Neural crest cell (in vitro differentiated cells): Measurements from ENCODE around the gene TXNDC11. TPM values are rescaled to one million over a fixed set of nuclear protein-coding genes. Genes with fewer than 3 reads are reported as not detected.

ENCODE experiments used
- DNase-seq: peaks from one replicate; pipeline ENCODE4 v3.0.0; 2021; ENCODE audit warnings: low read depth, mixed read lengths, low spot score
- H3K27ac Mint-ChIP-seq: one replicate; pipeline ENCODE4 v1.8.0; 2021; ENCODE audit warnings: mild to moderate bottlenecking, mixed read lengths; ENCODE audit not compliant: unreplicated experiment
- H3K27me3 Mint-ChIP-seq: 2 replicates; pipeline ENCODE4 v1.8.0; 2021; ENCODE audit warnings: low read depth, mild to moderate bottlenecking, mixed read lengths
- H3K36me3 Mint-ChIP-seq: 2 replicates; pipeline ENCODE4 v1.8.0; 2021; ENCODE audit warnings: low read depth, mild to moderate bottlenecking, mixed read lengths
- H3K4me1 Mint-ChIP-seq: 2 replicates; pipeline ENCODE4 v1.8.0; 2021; ENCODE audit warnings: mixed read lengths
- H3K4me3 Mint-ChIP-seq: one replicate; pipeline ENCODE4 v1.8.0; 2021; ENCODE audit warnings: mild to moderate bottlenecking, mixed read lengths
- H3K9me3 Mint-ChIP-seq: 2 replicates; pipeline ENCODE4 v1.8.0; 2021; ENCODE audit warnings: mixed read lengths
- total RNA-seq: library from RNA; stranded (reverse); gene quantifications from 2 replicates; pipeline ENCODE4 v1.2.1, GENCODE V29; 2021
- TF ChIP-seq, protein P1 (sequence below): fragments of 200-600 bp; sonication (generic); conservative IDR thresholded peaks from 2 replicates; pipeline ENCODE4 v1.5.0; 2021; ENCODE audit warnings: antibody characterized with exemption, mild to moderate bottlenecking

The TXNDC11 gene
- total RNA-seq, 1 donor from 2014 or later, result 16.9 TPM

DNA sequence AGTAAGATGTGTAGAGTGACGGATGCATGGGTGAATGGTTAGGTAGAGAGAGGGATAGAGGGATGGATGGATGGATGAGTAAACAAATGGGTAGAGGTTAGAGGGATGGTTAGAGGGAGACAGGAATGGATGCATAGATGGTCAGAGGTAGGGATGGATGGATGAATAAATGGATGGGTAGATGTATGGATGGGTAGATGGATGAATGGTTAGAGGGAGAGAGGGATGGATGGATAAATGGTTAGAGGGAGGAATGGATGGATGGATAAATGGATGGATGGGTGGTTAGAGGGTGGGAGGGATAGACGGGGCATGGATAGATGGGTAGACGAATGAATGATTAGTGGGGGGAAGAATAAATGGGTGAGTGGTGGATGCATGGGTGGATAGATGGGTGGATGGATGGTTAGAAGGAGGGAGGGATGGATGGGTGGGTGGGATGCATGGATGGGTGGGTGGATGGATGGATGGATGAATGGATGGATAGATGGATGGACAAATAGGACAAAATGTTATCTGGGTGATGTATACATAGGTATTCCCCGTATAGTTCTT, 103.6 kb downstream of the TXNDC11 start:
- Mint-ChIP-seq H3K36me3 (no peaks in the 10 kb centered on the region), H3K9me3 (no peaks in the 10 kb centered on the region), H3K4me1 (peaks cover 18% of the 10 kb centered on the region), H3K27me3 (no peaks in the 10 kb centered on the region), H3K4me3 (no peak overlapping the region), H3K27ac (no peak overlapping the region)
- TF ChIP-seq, protein P1, sequence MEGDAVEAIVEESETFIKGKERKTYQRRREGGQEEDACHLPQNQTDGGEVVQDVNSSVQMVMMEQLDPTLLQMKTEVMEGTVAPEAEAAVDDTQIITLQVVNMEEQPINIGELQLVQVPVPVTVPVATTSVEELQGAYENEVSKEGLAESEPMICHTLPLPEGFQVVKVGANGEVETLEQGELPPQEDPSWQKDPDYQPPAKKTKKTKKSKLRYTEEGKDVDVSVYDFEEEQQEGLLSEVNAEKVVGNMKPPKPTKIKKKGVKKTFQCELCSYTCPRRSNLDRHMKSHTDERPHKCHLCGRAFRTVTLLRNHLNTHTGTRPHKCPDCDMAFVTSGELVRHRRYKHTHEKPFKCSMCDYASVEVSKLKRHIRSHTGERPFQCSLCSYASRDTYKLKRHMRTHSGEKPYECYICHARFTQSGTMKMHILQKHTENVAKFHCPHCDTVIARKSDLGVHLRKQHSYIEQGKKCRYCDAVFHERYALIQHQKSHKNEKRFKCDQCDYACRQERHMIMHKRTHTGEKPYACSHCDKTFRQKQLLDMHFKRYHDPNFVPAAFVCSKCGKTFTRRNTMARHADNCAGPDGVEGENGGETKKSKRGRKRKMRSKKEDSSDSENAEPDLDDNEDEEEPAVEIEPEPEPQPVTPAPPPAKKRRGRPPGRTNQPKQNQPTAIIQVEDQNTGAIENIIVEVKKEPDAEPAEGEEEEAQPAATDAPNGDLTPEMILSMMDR, result no peak
- no peak for DNase-seq

DNA sequence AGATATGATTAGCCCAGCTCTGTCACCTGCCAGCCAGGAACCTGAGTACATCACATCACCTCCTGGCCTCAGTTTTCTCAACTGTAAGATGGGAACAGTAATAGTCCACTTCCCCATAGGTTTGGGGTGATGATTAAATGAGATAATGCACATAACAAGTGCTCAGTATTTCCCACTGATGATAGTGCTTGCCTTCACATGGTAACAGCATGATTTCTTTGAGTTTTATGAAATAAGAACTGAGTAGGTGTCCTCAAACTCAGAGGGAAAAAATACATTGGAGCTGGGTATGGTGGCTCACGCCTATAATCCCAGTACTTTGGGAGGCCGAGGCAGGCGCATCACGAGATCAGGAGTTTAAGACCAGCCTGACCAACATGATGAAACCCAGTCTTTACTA, 104.5 kb downstream of the TXNDC11 start:
- TF ChIP-seq, protein P1, result no peak
- H3K36me3 Mint-ChIP-seq, result no peaks in the 10 kb centered on the region
- H3K4me1 Mint-ChIP-seq, result peaks cover 23% of the 10 kb centered on the region
- H3K27me3 Mint-ChIP-seq, result no peaks in the 10 kb centered on the region
- H3K27ac Mint-ChIP-seq, result no peak overlapping the region
- no peak for DNase-seq
- H3K9me3 Mint-ChIP-seq, result no peaks in the 10 kb centered on the region
- no peak overlapping the region for H3K4me3 Mint-ChIP-seq

DNA sequence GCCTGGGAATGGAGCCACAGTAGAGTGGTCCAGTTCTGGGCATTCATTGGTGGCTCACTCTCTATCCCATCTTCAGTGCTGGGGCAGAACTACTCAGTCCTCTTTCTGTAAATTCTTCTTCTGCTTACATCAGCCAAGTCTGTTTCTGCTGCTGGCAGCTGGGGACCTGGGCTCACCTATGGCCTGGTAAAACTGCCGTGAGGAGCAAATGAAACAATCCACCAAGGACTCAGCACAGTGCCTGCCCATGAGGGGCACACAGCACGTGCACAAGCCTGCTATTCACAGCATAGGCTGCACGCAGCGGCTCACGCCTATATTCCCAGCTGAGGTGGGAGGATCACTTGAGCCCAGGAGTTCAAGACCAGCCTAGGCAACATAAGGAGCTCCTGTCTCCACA, 105.3 kb downstream of the TXNDC11 start:
- TF ChIP-seq, protein P1, result no peak
- no peaks in the 10 kb centered on the region for H3K27me3 Mint-ChIP-seq
- peaks cover 27% of the 10 kb centered on the region for H3K4me1 Mint-ChIP-seq
- H3K27ac Mint-ChIP-seq, result no peak overlapping the region
- H3K36me3 Mint-ChIP-seq, result no peaks in the 10 kb centered on the region
- no peaks in the 10 kb centered on the region for H3K9me3 Mint-ChIP-seq
- DNase-seq, result no peak
- no peak overlapping the region for H3K4me3 Mint-ChIP-seq

DNA sequence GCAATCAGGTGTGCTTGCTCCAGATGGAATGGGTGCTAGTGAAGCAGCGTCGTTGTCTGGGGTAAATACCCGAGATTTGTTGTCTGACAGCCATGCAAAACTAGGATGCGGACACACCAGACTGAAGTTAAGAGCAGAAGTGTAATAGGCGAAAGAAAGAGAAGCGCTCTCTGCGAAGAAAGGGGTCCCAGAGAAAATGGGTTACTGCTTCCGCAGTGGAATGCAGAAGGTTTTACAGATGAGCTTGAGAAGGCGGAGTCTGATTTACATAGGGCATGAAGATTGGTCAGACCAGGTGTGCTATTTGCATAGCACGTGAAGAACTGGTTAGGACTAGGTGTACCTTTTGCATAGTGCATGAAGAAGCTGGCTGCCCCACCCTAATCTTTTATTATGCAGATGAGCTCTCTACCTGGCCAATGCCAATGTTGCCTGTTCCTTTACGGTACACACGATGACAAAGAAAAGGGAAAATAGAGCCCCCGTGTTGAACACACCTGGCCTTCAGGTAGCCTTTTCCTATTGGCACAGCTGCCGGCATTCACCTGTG, 106.4 kb downstream of the TXNDC11 start:
- no peak overlapping the region for H3K27ac Mint-ChIP-seq
- TF ChIP-seq, protein P1, result no peak
- H3K27me3 Mint-ChIP-seq, result no peaks in the 10 kb centered on the region
- no peak overlapping the region for H3K4me3 Mint-ChIP-seq
- DNase-seq, result no peak
- H3K4me1 Mint-ChIP-seq, result peaks cover 29% of the 10 kb centered on the region
- no peaks in the 10 kb centered on the region for H3K36me3 Mint-ChIP-seq
- no peaks in the 10 kb centered on the region for H3K9me3 Mint-ChIP-seq

DNA sequence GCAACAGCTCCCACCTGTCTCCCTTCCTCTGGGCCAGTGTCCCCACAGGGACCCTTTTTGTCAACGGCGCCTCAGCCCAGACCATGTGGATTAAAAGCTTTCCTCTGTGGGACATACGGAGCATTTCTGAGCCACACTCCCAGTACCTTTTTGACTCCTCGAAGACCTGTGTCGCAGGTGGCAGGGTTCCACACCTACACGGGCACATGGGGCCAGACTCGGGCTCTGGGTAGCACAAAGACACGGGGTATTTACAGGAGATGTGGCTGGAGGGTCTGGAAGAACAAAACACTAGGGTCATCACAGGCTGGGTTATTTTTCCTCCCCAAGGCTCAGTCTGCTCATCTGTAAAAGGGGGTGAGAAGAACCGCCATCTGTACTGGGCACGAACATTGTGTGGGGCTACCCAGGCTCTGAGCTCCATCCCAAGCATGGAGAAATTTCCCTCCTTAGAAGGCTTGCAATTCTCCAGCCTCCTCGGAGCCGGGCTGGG, 106.9 kb downstream of the TXNDC11 start:
- DNase-seq, result no peak
- Mint-ChIP-seq H3K9me3 (no peaks in the 10 kb centered on the region), H3K4me3 (no peak overlapping the region), H3K27me3 (no peaks in the 10 kb centered on the region), H3K27ac (no peak overlapping the region), H3K36me3 (no peaks in the 10 kb centered on the region), H3K4me1 (peaks cover 25% of the 10 kb centered on the region)
- TF ChIP-seq, protein P1, result no peak
